Bronchial epithelial cell (primary cell): ENCODE measurements around the gene BBX. TPM values are rescaled to one million over a fixed set of nuclear protein-coding genes. Genes with fewer than 3 reads are reported as not detected.

Experiments used
- DNase-seq: peaks from one replicate; pipeline ENCODE4 v3.0.0-alpha.2; 2010; ENCODE audit warnings: low read depth
- FAIRE-seq: peaks from 2 replicates; lab custom pipeline; 2011; peaks lifted over from hg19 to GRCh38; lab: Jason Lieb, UNC
- H3K27me3 ChIP-seq: 2 replicates; pipeline ENCODE4 v1.5.1; 2011; ENCODE audit warnings: low read length; ENCODE audit not compliant: control insufficient read depth, insufficient read depth
- H3K36me3 ChIP-seq: 2 replicates; pipeline ENCODE4 v1.5.1; 2011; ENCODE audit warnings: low read length; ENCODE audit not compliant: control insufficient read depth, insufficient read depth
- H3K4me3 ChIP-seq: 2 replicates; pipeline ENCODE4 v1.5.1; 2011; ENCODE audit warnings: mild to moderate bottlenecking, low read depth, low read length, control low read depth
- CTCF ChIP-seq: IDR thresholded peaks from 2 replicates; pipeline ENCODE4 v1.5.1; 2011; ENCODE audit warnings: mild to moderate bottlenecking, moderate library complexity, low read length, control low read depth, inconsistent platforms; ENCODE audit not compliant: insufficient read depth, severe bottlenecking
- total RNA-seq: library from RNA; depleted of rRNA; stranded (reverse); fragments of >200 nt; gene quantifications from 2 replicates; pipeline ENCODE4 v1.2.1, GENCODE V29; 2014

BBX gene
- total RNA-seq, 1 donor from 2014 or later = 49.5 TPM

DNA sequence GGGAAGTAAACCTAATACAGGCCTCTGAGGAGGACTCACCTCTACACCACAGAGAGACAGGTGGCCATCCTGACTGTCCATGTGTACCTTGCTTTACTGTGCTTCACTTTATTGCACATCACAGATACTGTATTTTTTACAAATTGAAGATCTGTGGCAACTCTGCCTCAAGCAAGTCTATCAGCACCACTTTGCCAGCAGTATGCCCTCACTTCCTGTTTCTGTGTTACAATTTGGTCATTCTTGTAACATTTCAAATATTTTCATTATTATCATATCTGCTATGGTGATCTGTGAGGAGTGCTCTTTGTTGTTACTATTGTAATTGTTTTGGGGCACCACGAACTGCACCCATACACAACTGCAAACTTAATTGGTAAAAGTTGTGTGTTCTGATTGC is 78.0 kb downstream of the BBX start:
- H3K36me3 ChIP-seq = no peaks in the 10 kb centered on the region
- FAIRE-seq (no peak), DNase-seq (no peak)
- H3K4me3 ChIP-seq = no peak overlapping the region
- TF ChIP-seq CTCF = no peak
- no peaks in the 10 kb centered on the region for H3K27me3 ChIP-seq

- Histone ChIP-seq H3K27me3 (no peaks in the 10 kb centered on the region), H3K4me3 (no peak overlapping the region), H3K36me3 (no peaks in the 10 kb centered on the region)
- no peak for DNase-seq
- FAIRE-seq = peak; percentile 28
- no peak for TF ChIP-seq CTCF
These were observed 81.5 kb downstream of the BBX start for GRCh38 chr3:107604057-107604822.

GRCh38 chr3:107611775-107612469 is 89.2 kb downstream of the BBX start:
- TF ChIP-seq CTCF = no peak
- FAIRE-seq = no peak
- H3K4me3 ChIP-seq = no peak overlapping the region
- no peaks in the 10 kb centered on the region for H3K36me3 ChIP-seq
- DNase-seq = no peak
- no peaks in the 10 kb centered on the region for H3K27me3 ChIP-seq

- DNase-seq (peak; percentile 16), FAIRE-seq (no peak)
- TF ChIP-seq CTCF = no peak
- Histone ChIP-seq H3K4me3 (no peak overlapping the region), H3K27me3 (no peaks in the 10 kb centered on the region), H3K36me3 (no peaks in the 10 kb centered on the region)
These were observed 89.9 kb downstream of the BBX start for GRCh38 chr3:107612664-107613084.

DNA sequence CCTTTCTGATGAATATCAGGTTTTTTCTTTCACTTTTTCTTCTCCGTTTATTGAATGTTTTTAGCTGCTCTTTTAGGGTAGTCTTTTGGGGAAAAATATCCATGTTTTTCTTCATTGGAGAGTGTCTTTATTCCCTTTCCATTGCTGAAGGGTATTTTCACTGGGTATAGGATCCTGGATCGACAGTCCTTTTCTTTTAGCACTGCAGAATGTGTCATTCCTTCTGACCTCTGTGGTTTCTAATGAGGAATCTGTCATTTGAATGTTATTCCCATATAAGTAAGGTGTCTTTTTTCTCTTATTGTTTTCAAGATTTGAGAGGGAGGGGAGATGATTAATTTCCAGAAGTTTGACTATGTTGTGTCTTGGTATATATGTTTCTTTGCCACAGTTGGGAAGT is 96.8 kb downstream of the BBX start:
- no peaks in the 10 kb centered on the region for H3K36me3 ChIP-seq
- DNase-seq (peak; percentile 9), FAIRE-seq (no peak)
- H3K4me3 ChIP-seq = no peak overlapping the region
- no peak for TF ChIP-seq CTCF
- no peaks in the 10 kb centered on the region for H3K27me3 ChIP-seq
